Measurements from ENCODE around the gene CHGA. TPM values are rescaled to one million over a fixed set of nuclear protein-coding genes. Genes with fewer than 3 reads are reported as not detected.

CHGA gene, protein sequence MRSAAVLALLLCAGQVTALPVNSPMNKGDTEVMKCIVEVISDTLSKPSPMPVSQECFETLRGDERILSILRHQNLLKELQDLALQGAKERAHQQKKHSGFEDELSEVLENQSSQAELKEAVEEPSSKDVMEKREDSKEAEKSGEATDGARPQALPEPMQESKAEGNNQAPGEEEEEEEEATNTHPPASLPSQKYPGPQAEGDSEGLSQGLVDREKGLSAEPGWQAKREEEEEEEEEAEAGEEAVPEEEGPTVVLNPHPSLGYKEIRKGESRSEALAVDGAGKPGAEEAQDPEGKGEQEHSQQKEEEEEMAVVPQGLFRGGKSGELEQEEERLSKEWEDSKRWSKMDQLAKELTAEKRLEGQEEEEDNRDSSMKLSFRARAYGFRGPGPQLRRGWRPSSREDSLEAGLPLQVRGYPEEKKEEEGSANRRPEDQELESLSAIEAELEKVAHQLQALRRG
- 23.0 TPM for total RNA-seq

GRCh38 chr14:92922883-92923743 is at the start of gene CHGA:
TSS of gene CHGA (plus strand) at chr14:92923150. CDS start at chr14:92923360, 210 bp downstream.

Other genes with a start within 250 kb of the CHGA start
- 67.0 TPM for gene LGMN, start 174.5 kb upstream of the CHGA start, total RNA-seq
- 48.9 TPM for gene GOLGA5, start 128.8 kb upstream of the CHGA start, total RNA-seq
- gene ITPK1, start 192.8 kb downstream of the CHGA start, total RNA-seq: 43.8 TPM